ENCODE results near the gene DCST2. TPM values are rescaled to one million over a fixed set of nuclear protein-coding genes. Genes with fewer than 3 reads are reported as not detected.

Gene DCST2
- total and polyA plus RNA-seq, 9 of the 15 experiments (the other 6 are each of a cell fraction or from before 2014, with no cell fraction given), result 0.09 to 0.49 (median 0.11) TPM; not detected in 3

GRCh38 chr1:154974102-154974807 lies 59.3 kb downstream of the DCST2 start, which contains the start of gene CKS1B (continued):
- TF ChIP-seq ZBTB11 (CRISPR knock-in tag; IDR thresholded peaks at IDR 0.05), result peak in 1 of 3 experiments; percentile 64; a peak in 2 of 6 replicates
- no peak for TF ChIP-seq ZNF121 (CRISPR knock-in tag; conservative IDR thresholded peaks at IDR 0.05)
- peak; percentile 97 for TF ChIP-seq RBM25 (IDR thresholded peaks at IDR 0.05; ENCODE audit: low read depth, low read length, severe bottlenecking)
- no peak for TF ChIP-seq SMAD2 (IDR thresholded peaks at IDR 0.05; ENCODE audit: low read depth, low read length)
- TF ChIP-seq RUNX1 (IDR thresholded peaks at IDR 0.05; ENCODE audit: low read depth), result no peak
- TF ChIP-seq HDGF (IDR thresholded peaks at IDR 0.05), result no peak
- TF ChIP-seq ZNF24 (IDR thresholded peaks at IDR 0.05), result no peak
- TF ChIP-seq CREB5 (CRISPR knock-in tag; IDR thresholded peaks at IDR 0.05), result no peak
- TF ChIP-seq NR1H2 (CRISPR knock-in tag; IDR thresholded peaks at IDR 0.05), result no peak
- TF ChIP-seq SETDB1 (IDR thresholded peaks at IDR 0.05; ENCODE audit: low read length), result no peak
- no peak for TF ChIP-seq SMARCB1 (IDR thresholded peaks at IDR 0.05; ENCODE audit: insufficient read length, low read depth)
- no peak for TF ChIP-seq MAFK (IDR thresholded peaks at IDR 0.05; ENCODE audit: low read length)
- peak; percentile 71; the same call in 1 of the 2 replicates for TF ChIP-seq TCF7L2 (IDR thresholded peaks at IDR 0.05; ENCODE audit: low read depth, low read length)
- TF ChIP-seq ARID3A (IDR thresholded peaks at IDR 0.05; ENCODE audit: borderline replicate concordance, low read depth, low read length), result no peak
- TF ChIP-seq ZNF507 (tag; conservative IDR thresholded peaks at IDR 0.05), result no peak
- TF ChIP-seq CBFA2T2 (conservative IDR thresholded peaks at IDR 0.05), result no peak
- no peak for TF ChIP-seq ZNF124 (CRISPR knock-in tag; IDR thresholded peaks at IDR 0.05)
- TF ChIP-seq PTRF (tag; IDR thresholded peaks at IDR 0.05), result no peak
- peak; percentile 66; the same call in 1 of the 2 replicates for TF ChIP-seq OTX1 (CRISPR knock-in tag; IDR thresholded peaks at IDR 0.05)

Data from K562 (cell line).